NCI-H2107 treated with DMSO at 0.1 percent for 48 hours (cell line): ENCODE measurements around the gene PPM1N.

Experiments
- DNase-seq: peaks from one replicate; lab custom pipeline; 2025; ENCODE audit not compliant: unreplicated experiment; lab: John Stamatoyannopoulos, UW

The PPM1N gene

DNA sequence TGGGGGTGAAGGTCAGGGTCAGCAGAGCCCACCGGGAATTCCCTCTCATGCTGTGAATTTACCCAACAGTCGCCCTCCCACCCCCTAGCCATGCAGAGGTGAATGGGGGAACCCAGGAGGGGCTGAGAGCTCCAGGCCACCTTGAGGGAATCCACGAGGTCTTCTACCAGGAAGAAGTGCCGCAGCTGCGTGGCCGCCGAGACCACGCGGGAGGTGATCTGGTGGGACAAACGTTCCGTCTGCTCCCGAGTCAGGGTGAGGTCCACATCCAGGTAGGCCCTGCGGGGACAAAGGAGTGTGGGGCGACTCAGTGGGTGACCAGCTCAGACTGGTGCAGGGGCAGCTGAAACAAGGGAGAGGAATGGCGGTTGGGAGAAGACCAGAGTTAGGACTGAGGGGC is 9.5 kb upstream of the PPM1N start:
- no peak for DNase-seq

DNA sequence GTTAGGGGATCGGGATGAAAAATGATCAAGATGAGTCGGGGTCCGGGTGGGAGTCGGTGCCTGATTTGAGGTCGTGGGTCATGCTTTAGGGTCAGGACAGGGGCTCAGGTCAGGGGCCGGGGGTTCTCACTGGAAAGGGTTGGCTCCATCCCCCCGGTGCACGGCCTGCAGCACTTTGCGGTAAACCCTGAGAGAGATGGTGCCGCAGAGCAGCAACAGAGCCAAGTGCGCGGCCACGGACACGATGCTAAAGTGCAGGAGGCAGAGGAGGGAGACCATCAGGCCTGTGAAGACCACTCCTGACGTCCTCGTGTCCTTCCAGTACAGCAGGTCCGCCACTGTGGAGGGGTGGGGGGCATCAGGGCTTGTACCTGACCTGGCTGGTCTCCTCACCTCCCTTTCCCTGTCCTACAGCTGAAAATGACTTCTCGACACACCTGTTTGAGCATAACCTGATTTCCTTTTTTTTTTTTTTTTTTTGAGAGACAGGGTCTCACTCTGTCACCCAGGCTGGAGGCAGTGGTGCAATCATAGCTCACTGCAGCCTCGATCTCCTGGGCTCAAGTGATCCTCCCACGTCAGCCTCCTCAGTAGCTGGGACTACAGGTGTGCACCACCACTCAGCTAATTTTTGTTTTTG is 8.9 kb upstream of the PPM1N start:
- DNase-seq: no peak

DNA sequence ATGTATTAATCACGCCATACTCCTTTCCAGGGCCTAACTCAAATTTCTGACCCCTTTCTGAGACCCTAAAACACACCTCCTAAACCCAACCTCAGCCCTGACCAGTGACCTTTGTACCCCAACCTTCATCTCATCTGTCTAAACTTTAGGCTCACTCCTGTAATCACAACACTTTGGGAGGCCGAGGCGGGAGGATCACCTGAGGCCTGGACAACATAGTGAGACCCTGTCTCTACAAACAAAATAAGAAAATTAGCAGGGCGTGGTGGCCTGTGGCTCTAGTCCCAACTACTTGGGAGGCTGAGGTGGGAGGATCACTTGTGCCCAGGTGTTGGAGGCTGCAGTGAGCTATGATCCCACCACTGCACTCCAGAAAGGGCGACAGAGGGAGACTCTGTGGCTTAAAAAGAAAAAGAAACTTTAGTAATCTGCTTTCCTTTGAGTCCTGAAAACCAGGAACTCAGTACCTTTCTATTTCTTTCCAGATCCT is 6.1 kb upstream of the PPM1N start:
- DNase-seq: no peak

DNA sequence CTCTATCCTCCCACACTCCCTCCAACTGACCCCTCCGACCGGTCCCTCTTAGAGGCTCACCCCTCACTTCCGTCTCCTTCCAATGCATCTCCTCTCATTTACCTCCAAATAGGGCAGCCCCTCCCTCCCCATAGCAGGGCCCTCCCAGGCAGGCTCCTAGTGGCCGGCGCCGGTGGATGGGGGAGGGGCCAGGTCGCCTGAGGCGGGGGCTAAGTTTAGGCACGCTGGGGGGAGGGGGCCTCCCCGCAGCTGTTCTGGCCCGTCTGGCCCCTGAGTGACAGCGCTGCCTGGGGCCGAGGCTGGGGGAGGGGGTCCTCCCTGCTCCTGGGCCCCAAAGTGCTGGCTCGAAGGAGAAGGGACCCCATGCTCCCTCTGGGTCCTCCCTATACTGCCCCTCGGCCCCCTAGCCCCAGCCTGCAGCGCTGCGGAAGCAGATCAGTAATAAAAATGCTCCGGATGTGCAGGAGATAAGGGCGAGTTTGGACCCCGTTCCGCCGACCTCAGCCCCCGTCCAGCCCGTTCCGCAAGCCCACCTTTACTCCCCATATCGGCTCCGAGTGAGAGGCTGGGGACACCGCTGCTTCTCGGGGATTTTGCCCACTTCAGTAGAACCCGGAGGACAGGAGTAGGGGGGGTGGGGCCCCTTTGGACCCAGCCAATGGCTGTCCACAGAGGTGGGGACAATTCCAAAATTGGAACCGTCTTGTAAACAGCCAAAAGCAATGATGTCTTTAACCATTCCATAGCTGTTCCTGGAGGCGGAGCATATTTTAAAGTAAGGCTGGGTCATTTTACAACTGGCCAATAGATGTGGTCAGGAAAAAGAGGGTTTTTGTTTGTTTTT is 5.4 kb upstream of the PPM1N start:
- DNase-seq: no peak

DNA sequence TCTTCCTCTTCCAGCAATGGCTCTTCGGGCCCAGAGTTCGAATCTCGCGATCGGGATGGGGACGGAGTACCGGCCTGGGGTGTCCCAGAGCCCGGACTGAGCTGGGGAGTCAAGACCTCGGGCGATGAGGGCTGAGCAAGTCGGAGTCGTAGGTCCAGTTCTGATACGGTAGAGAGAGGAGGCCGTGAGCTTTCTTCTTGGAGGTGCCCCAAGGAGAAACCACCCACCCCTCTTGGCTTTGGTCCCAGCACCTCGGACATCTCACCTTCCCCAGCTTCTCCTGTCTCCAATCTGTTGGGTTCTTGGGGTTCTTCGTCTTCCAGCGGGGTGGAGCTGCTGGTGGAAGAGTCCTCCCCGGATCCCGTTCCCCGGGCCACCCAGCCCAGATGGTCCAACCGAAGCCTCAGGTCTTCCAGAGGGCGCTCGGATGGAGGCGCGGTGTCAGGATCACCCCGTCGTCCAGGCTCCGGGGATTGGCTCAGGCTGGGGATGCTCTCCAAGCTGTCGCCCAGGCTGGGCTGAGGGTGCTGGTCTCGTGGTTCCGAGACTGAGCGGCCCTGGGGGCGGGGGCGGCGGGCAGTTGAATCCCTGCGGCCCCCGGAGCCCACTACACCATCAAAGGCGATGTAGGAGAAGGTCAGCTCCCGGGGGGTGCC is 3.9 kb upstream of the PPM1N start:
- no peak for DNase-seq

DNA sequence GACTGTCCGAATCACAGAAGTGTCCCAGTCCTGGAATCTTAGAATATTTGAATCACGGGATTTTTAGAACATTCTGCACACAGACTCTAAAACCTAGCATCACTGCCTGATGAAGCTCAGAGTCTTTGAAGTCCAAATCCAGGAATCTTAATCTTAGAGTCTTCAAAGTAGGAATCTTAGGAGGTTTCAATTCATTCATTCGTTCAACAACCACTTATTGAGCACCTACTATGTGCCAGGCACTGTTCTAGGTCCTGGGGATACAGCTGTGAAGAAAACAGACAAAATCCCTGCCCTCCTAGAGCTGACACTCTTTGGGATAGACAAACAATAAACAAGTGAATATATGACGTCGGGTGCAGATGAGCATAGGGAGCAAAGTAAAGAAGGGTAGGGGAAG is 3.1 kb upstream of the PPM1N start:
- no peak for DNase-seq

DNA sequence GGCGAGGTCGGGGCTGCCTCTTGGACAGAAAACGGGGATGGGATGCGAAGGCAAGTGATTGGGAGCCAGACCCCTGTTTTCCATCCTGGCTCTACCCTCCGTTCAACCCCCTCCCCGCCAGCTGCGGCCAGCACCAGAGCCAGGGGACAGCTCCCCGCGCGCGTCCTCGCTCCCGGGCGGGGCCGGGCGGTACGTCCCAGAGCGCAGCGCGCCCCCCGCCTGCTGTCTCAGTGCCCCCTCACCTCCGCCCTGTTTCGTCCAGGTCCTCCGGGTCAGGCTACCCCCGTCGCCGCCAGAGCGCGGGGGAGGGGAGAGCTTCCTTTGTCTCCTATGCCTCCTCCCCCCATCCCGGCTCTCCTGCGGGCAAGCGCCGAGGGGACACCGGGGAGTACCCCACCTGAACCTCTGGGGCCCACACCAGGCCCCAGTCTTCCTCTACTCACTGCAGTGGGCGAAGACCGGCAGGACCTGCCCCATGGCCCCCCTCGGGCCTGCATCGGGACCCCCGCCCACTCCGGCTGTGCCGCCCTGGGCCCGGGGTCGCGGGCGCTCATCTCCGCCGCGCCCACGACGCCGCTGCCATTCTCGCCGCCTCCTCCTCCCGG is 1.8 kb upstream of the PPM1N start:
- no peak for DNase-seq

DNA sequence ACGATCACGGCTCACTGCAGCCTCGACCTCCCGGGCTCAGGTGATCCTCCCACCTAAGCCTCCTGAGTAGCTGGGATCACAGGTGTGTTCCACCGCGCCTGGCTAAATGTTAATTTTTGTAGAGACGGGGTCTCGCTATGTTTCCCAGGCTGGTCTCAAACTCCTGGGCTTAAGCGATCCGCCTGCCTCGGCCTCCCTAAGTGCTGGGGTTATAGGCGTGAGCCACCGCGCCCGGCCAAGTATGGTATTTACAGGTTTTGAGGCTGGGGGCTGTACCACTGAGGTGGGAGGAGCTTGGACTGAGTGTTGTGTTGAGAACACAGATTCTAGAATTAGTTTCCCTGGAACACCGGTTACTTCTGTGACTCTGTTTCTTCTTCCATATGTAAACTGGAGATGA is 452 bp upstream of the PPM1N start:
- no peak for DNase-seq

DNA sequence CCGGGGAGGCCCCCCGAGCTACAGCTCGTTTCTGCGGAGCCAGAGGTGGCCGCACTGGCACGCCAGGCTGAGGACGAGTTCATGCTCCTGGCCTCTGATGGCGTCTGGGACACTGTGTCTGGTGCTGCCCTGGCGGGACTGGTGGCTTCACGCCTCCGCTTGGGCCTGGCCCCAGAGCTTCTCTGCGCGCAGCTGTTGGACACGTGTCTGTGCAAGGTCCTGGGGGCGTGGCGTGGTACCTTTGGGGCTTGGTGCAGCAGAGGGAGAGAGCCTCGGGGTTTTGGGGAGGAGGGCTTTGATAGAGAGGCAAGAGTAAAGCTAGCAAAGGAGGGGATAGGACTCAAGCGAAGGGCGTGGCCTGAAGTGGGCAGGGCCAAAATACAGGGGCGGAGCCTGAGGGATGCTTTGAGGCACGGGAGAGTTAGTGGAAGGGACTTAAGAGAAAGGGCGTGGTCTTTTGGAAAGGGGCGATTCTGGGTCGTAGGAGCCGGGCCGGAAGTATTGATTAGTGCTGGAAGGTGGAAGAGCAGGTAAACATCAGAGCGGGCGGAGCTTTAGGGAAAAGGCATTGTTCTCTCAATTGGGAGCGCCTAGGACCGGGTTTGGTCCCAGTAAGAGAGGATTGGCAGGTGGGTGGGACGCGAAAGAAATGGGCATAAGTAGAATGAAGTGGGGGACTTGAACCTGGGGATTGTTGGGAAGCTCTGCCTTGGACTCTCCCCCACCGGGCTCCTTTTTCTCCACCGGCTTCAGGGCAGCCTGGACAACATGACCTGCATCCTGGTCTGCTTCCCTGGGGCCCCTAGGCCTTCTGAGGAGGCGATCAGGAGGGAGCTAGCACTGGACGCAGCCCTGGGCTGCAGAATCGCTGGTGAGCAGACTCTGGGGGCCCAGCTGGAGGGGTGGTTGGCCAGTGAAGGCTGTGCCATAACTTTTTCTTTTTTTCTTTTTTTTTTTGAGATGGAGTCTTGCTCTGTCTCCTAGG is 1.2 kb downstream of the PPM1N start:
- no peak for DNase-seq

DNA sequence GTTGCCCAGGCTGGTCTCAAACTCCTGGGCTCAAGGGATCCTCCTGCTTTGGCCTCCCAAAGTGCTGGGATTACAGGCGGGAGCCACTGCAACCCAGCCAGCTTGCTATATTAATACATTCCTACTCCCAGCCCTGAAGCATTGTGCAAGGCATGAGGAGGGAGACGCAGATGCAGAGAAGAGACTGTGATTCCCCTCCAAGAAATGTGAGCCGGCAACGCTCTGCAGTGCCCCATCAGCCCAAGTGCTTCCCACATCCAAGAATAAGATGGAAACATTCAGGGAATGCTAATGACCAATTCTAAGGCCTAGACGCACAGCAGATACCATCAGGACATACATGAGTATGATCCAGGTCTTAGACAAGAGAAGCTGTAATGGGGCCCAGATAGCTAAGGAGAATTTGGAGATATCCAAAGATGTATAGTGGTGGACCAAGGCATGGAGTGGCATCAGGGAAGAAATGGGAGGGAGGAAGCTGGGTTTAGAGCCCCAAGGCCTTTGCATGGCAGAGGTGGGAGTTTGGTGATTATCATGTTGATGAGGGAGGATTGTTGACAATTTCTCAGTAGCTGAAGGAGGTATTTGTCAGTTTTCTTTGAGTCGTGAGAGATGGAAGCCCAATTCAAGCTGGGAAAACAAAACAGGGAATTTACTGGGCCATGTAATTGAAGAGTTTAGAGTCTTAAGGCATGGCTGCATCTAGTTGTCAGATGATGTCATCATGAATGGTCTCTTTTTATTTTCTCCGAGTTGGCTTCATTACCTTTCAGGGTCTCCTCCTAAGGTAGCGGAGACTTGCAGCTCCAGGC is 2.9 kb downstream of the PPM1N start:
- DNase-seq: no peak

DNA sequence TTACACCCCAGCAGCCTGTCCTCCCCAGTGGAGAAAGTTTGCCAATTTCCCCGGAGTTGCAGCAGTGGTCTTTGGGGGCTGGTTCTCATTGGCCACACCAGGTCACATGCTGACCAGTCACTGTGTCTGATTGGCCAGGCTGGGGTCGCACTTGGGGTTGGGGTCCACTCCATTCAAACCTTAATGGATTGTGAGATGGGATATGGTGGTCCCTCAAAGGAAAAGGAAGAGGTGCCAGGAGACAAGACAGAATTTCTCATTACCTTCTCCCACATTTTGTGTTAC is 3.4 kb downstream of the PPM1N start:
- no peak for DNase-seq

DNA sequence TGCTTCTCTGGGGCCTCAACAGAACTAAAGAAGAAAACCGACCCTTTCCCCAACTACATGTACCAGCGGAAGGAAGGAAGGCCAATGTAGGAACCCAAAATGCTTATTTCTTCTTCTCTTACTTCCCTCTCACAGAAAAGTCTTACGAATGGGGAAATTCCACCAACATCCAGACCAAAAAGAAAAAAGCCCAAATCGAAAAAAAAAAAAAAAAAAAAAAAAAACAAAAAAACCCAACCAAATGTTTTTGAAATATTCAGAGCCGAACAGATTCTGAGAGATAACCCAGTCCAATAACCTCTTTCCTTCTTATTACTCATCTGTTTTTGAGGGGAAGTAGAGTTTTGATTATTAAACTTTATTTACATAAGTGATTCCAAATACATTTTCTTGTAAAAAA is 3.9 kb downstream of the PPM1N start:
- DNase-seq: no peak

DNA sequence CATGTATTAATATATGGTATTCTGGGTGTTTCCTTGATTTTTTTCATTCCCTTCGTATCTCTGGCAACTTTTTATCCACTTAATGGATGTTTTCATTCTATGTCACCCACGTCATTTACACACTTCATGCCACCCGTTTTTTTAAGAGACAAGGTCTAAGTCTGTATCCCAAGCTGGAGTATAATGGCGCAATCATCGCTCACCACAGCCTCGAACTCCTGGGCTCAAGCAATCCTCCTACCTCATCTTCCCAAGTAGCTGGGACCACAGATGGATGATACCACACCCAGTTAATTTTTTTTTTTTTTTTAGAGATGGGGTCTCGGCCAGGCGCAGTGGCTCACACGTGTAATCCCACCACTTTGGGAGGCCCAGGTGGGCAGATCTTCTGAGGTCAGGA is 5.7 kb downstream of the PPM1N start:
- DNase-seq: no peak

DNA sequence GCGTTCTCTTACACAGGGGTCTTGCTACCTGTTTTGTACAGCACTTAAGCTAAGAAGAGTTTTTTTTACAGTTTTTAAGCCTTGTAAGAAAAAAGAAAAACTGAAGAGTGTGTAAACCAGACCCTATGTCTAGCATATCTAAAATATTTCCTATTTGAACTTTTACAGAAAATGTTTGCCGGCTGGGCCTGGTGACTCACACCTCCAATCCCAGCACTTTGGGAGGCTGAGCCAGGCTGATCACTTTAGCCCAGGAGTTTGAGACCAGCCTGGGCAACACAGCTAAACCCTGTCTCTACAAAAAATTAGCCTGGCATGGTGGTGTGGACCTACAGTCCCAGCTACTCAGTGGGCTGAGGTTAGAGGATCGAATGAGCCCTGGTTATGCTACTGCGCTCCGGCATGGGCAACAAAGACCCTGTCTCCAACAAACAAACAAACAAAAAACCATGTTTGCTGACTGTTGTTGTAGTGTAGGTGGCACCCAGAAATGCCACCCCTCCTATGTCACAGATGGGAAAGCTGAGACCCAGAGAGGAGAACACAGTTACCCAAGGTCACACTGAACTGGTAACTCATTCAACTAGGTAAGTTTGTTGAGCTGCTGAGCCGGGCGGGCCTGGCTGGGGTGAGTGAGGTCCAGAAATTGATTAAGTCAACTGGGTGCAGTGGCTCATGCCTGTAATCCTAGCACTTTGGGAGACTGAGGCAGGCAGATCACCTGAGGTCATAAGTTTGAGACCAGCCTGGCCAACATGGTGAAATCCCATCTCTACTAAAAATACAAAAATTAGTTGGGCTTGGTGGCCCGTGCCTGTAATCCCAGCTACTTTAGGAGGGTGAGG is 7.1 kb downstream of the PPM1N start:
- no peak for DNase-seq

DNA sequence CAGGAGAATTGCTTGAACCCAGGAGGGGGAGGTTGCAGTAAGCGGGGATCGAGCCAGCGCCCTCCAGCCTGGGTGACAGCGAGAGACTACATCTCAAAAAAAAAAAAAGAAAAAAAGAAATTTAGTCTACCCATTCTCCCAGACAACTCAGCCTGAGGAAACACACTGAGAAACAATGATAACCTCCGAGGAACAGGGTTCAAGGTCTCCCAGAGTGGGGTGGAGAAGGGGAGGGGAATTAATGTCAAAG is 7.7 kb downstream of the PPM1N start:
- no peak for DNase-seq

DNA sequence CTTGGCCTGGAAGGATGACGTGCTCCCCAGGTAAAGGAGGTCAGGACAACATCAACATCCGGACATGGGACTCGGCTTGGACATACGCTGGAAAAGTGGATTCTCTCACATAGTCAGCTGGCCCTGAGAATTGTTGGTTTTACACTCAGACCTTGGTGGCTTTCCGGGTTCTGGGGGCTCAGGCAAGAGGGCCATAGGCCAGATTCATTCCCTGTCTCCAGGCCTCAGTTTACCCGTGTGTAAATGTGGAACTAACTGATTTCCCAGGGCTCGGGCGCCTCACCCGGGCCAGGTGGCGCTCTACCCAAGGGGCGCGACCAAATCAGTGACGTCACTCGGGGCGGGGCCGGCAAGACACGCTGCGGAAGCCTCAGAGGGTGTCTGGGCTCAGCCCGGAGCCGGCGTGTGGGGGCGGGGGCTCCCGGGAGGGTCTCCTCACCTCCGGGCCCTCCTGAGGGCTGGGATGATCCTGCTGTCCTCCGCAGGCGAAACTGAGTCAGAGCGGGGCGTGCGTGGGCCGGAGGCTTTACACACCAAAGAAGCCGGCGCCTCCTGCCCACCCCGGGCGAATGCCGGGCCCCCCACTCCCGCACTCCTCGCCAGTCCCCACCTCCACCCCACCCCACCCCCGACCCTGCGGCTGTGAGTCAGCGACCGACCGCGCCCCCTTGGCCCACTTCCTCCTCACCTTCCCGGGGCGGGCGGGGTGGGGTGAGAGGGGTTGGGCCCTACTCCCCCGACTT is 8.2 kb downstream of the PPM1N start:
- peak; percentile 56 for DNase-seq

DNA sequence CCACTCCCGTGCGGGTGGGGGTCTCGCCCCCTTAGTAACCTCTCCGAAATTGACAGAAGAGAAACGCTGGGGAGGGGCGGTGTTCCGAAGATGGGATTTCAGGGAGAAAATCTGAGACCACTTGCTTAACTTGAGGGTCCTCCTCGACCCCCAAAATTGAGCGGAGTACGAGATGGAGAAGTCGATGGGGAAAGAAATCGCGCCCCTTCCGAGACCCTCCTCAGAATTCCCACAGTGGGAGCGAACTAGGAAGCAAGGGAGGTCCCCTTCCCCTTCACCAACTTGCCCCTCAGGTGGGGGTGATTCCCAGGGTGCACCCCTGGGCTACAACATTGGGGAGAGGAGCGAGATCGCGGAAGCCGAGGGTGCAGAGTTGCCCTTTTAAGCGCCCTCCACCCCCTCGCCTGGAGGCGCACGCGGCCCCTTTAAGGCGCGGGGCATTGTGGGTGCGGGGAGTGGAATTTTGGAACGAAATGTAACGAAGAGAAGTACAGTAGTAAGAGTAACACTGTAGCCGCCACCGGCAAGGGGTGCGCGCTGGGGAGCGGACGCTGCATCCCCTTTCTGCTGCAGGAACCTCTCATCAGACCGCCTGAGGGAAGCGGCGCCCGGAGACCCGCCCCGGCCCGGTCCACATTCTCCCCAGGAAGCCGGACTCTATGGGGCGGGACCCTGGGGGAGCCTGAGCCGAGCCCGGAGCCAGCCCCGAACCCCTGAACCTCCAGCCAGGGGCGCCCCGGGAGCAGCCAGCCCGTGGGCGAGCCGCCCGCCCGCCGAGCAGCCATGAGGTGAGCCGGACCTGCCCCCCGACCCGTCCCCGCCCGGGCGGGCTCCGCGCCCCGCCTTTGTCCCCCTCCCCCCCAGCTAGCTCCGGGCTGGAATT is 9.0 kb downstream of the PPM1N start, which contains the start of gene VASP:
TSS of gene VASP (plus strand) at position 491 of the 883 bp plus-strand sequence. CDS start at position 784, 293 bp downstream.
- peak; percentile 49 for DNase-seq
